ENCODE data around the gene TMEM236.

TMEM236 gene

DNA sequence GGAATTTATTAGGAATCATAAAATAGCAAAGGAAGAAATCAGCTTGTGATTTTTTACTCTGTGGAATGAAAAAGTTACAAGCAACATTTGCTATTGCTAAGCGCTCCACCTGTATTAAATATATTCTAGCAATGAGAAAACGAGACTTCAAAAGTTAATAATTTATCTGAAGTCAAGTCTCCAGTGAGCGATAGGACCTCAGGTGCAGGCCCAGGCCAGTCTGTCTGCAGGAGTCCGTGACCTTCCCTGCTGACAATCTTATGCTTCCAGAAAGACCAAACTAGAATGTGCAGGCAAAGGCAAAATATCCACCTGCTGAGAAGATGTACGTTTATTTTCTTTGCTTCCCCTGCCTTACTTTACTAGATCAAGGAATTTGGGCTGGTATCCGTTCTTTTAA is 79.9 kb downstream of the TMEM236 start:
- H4K20me1 ChIP-seq (ENCODE audit: insufficient read depth, low read length) = no peaks in the 10 kb centered on the region
- H3K9ac ChIP-seq (ENCODE audit: low read length) = peak overlapping the region; percentile 58
- H3K27me3 ChIP-seq (ENCODE audit: low read depth, low read length) = no peaks in the 10 kb centered on the region
- no peaks in the 10 kb centered on the region for H3K36me3 ChIP-seq (replicated peaks; ENCODE audit: low read depth, low read length)
- peaks cover 59% of the 10 kb centered on the region for H3K4me1 ChIP-seq (ENCODE audit: low read length)
- 0 out of 2 replicates have a peak, but pooled peaks cover 4% of the 10 kb centered on the region for H3K9me3 ChIP-seq (ENCODE audit: insufficient read depth, low read length)
- peak overlapping the region; percentile 60 for H3K4me3 ChIP-seq (ENCODE audit: low read length)
- no peaks in the 10 kb centered on the region for H3K79me2 ChIP-seq (ENCODE audit: low read length)
- H3K4me2 ChIP-seq (ENCODE audit: low read length) = peak overlapping the region; percentile 80
- TF ChIP-seq CTCF (IDR thresholded peaks at IDR 0.05; ENCODE audit: low read depth, low read length) = no peak
- TF ChIP-seq EZH2phosphoT487 (IDR thresholded peaks at IDR 0.05; ENCODE audit: low read depth) = no peak
- H3K27ac ChIP-seq (ENCODE audit: low read length) = peak overlapping the region; percentile 95
- no peak overlapping the region for H2AFZ ChIP-seq (ENCODE audit: low read depth, low read length)

GRCh38 chr10:17833656-17834055 is 81.7 kb downstream of the TMEM236 start:
- H3K4me2 ChIP-seq (ENCODE audit: low read length) = no peak overlapping the region
- no peaks in the 10 kb centered on the region for H3K9me3 ChIP-seq (ENCODE audit: insufficient read depth, low read length)
- no peak overlapping the region for H3K9ac ChIP-seq (ENCODE audit: low read length)
- no peak overlapping the region for H2AFZ ChIP-seq (ENCODE audit: low read depth, low read length)
- H3K4me3 ChIP-seq (ENCODE audit: low read length) = no peak overlapping the region
- no peaks in the 10 kb centered on the region for H3K27me3 ChIP-seq (ENCODE audit: low read depth, low read length)
- no peaks in the 10 kb centered on the region for H3K36me3 ChIP-seq (replicated peaks; ENCODE audit: low read depth, low read length)
- H3K4me1 ChIP-seq (ENCODE audit: low read length) = peaks cover 75% of the 10 kb centered on the region
- no peaks in the 10 kb centered on the region for H4K20me1 ChIP-seq (ENCODE audit: insufficient read depth, low read length)
- H3K79me2 ChIP-seq (ENCODE audit: low read length) = no peaks in the 10 kb centered on the region
- TF ChIP-seq EZH2phosphoT487 (IDR thresholded peaks at IDR 0.05; ENCODE audit: low read depth) (no peak), CTCF (IDR thresholded peaks at IDR 0.05; ENCODE audit: low read depth, low read length) (no peak)
- peak overlapping the region; percentile 90; the same call in 1 of the 2 replicates for H3K27ac ChIP-seq (ENCODE audit: low read length)

- no peak overlapping the region for H2AFZ ChIP-seq (ENCODE audit: low read depth, low read length)
- no peaks in the 10 kb centered on the region for H4K20me1 ChIP-seq (ENCODE audit: insufficient read depth, low read length)
- H3K9me3 ChIP-seq (ENCODE audit: insufficient read depth, low read length) = no peaks in the 10 kb centered on the region
- no peaks in the 10 kb centered on the region for H3K27me3 ChIP-seq (ENCODE audit: low read depth, low read length)
- peak overlapping the region; percentile 90 for H3K27ac ChIP-seq (ENCODE audit: low read length)
- peaks cover 73% of the 10 kb centered on the region for H3K4me1 ChIP-seq (ENCODE audit: low read length)
- H3K9ac ChIP-seq (ENCODE audit: low read length) = peak overlapping the region; percentile 75
- TF ChIP-seq EZH2phosphoT487 (IDR thresholded peaks at IDR 0.05; ENCODE audit: low read depth) (no peak), CTCF (IDR thresholded peaks at IDR 0.05; ENCODE audit: low read depth, low read length) (no peak)
- H3K4me2 ChIP-seq (ENCODE audit: low read length) = peak overlapping the region; percentile 99
- H3K79me2 ChIP-seq (ENCODE audit: low read length) = no peaks in the 10 kb centered on the region
- H3K36me3 ChIP-seq (replicated peaks; ENCODE audit: low read depth, low read length) = no peaks in the 10 kb centered on the region
- peak overlapping the region; percentile 54 for H3K4me3 ChIP-seq (ENCODE audit: low read length)
Measured at GRCh38 chr10:17835688-17836087, 83.7 kb downstream of the TMEM236 start.

DNA sequence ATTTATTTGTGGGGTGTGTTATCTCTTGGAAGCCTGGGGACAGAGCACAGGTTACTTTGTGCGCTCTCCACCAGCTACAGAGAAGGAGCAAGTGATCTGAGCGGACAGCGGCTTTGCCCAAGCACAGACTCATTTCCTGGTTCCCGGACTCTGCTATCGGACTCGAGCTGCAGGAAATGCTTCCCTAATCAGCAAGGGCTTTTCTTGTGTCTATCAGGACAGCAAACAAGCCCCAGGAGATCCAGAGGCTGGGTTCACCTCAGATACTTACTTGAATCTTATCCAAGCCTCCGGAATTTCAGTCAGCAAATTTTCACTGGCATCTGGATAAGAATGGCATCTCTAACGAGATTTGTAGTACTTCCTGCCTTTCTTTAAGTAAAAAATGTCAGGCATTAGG is 84.9 kb downstream of the TMEM236 start:
- Histone ChIP-seq H3K4me1 (ENCODE audit: low read length) (peaks cover 61% of the 10 kb centered on the region), H2AFZ (ENCODE audit: low read depth, low read length) (peak overlapping the region; percentile 60; the same call in 1 of the 2 replicates), H3K9ac (ENCODE audit: low read length) (peak overlapping the region; percentile 75), H3K79me2 (ENCODE audit: low read length) (no peaks in the 10 kb centered on the region), H3K27ac (ENCODE audit: low read length) (peak overlapping the region; percentile 90), H3K27me3 (ENCODE audit: low read depth, low read length) (no peaks in the 10 kb centered on the region), H3K4me3 (ENCODE audit: low read length) (peak overlapping the region; percentile 80), H4K20me1 (ENCODE audit: insufficient read depth, low read length) (no peaks in the 10 kb centered on the region), H3K4me2 (ENCODE audit: low read length) (peak overlapping the region; percentile 99), H3K36me3 (replicated peaks; ENCODE audit: low read depth, low read length) (no peaks in the 10 kb centered on the region), H3K9me3 (ENCODE audit: insufficient read depth, low read length) (no peaks in the 10 kb centered on the region)
- TF ChIP-seq EZH2phosphoT487 (IDR thresholded peaks at IDR 0.05; ENCODE audit: low read depth) = no peak
- no peak for TF ChIP-seq CTCF (IDR thresholded peaks at IDR 0.05; ENCODE audit: low read depth, low read length)
